Breast epithelium (tissue), 4 donors: ENCODE results near the gene TMEM63B. TPM values are rescaled to one million over a fixed set of nuclear protein-coding genes. Genes with fewer than 3 reads are reported as not detected.

Experiments
- DNase-seq, 2 donors: peaks; one replicate each; pipeline ENCODE4 v3.0.0-alpha.2; 2019; ENCODE audit warnings: low spot score in 2 of 2
- H3K27ac ChIP-seq, 2 donors: fragments of 200-600 bp; sonication (generic) in 1 of 2; one replicate each; pipeline ENCODE4 v1.5.1; 2016 to 2019; ENCODE audit warnings: mild to moderate bottlenecking in 1 of 2
- H3K27me3 ChIP-seq, 2 donors: fragments of 200-600 bp; sonication (generic) in 1 of 2; one replicate each; pipeline versions ENCODE4 v1.5.1 to v1.6.0; 2017 to 2019; ENCODE audit warnings: control low read depth in 1 of 2, mild to moderate bottlenecking in 1 of 2
- H3K36me3 ChIP-seq: fragments of 200-600 bp; one replicate; pipeline ENCODE4 v1.5.1; 2019
- H3K4me1 ChIP-seq, 2 donors: fragments of 200-600 bp; sonication (generic); one replicate each; pipeline ENCODE4 v1.5.1; 2016 to 2019; ENCODE audit warnings: control low read depth in 1 of 2
- H3K4me3 ChIP-seq, 3 donors: fragments of 200-600 bp; sonication (generic); 1 replicate in 2 of 3; 2 replicates in 1 of 3; pipeline ENCODE4 v1.5.1; 2016 to 2019; ENCODE audit warnings: mild to moderate bottlenecking in 3 of 3, moderate library complexity in 2 of 3
- H3K9me3 ChIP-seq, 2 donors: fragments of 200-600 bp; sonication (generic) in 1 of 2; one replicate each; pipeline ENCODE4 v1.5.1; 2016 to 2019; ENCODE audit warnings: control low read depth in 1 of 2
- POLR2A ChIP-seq: fragments of 450-650 bp; IDR thresholded peaks from one replicate; pipeline ENCODE4 v1.6.1; 2016; ENCODE audit warnings: antibody characterized with exemption, mild to moderate bottlenecking, moderate library complexity
- POLR2AphosphoS5 ChIP-seq, 3 donors: sonication (generic); formaldehyde crosslinking; IDR thresholded peaks; one replicate each; pipeline ENCODE4 v1.6.1; 2017; ENCODE audit warnings: antibody characterized with exemption in 3 of 3
- intact Hi-C: fragments of 100-400 bp; cut with DNase I; formaldehyde crosslinking; loops from one replicate; pipeline ENCODE4 v1.15.1; 2023; ENCODE audit warnings: low total_unique reads
- total RNA-seq, 3 donors: library from RNA; depleted of rRNA; stranded (reverse); fragments of >200 nt; gene quantifications; one replicate each; pipeline ENCODE4 v1.1.0, GENCODE V29; 2016
- TF ChIP-seq, protein P1 (sequence below), 3 donors: fragments of 450-650 bp; IDR thresholded peaks; one replicate each; pipeline ENCODE4 v1.5.1; 2016 to 2017; ENCODE audit warnings: antibody characterized with exemption in 3 of 3, mild to moderate bottlenecking in 3 of 3, moderate library complexity in 3 of 3

Gene TMEM63B
- total RNA-seq, 3 donors from 2014 or later, result 16.7 to 21.8 (median 18.9) TPM

DNA sequence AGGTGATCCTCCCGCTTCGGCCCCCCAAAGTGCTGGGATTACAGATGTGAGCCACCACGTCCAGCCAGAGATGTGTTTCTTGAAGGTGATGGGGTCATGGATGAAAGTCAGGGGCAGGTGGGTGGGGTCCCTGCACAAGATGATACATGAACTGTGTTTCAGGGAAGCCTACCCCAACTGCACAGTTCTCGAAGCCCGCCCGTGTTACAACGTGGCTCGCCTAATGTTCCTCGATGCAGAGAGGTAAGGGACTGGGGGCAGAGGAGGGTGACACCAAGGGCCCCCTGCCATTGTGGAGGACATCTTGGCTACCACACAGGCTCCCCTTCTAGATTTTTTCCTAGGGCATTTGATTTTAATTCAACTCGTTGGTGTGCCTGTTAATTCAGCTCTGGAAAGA, 19.3 kb downstream of the TMEM63B start:
- H3K4me1 ChIP-seq, result no peaks in the 10 kb centered on the region
- no peaks in the 10 kb centered on the region for H3K9me3 ChIP-seq
- no peak for DNase-seq
- intact Hi-C loops, result no loop called here
- no peaks in the 10 kb centered on the region for H3K27me3 ChIP-seq
- no peak overlapping the region for H3K27ac ChIP-seq
- no peak overlapping the region for H3K4me3 ChIP-seq
- TF ChIP-seq POLR2A, result no peak
- TF ChIP-seq, protein P1, sequence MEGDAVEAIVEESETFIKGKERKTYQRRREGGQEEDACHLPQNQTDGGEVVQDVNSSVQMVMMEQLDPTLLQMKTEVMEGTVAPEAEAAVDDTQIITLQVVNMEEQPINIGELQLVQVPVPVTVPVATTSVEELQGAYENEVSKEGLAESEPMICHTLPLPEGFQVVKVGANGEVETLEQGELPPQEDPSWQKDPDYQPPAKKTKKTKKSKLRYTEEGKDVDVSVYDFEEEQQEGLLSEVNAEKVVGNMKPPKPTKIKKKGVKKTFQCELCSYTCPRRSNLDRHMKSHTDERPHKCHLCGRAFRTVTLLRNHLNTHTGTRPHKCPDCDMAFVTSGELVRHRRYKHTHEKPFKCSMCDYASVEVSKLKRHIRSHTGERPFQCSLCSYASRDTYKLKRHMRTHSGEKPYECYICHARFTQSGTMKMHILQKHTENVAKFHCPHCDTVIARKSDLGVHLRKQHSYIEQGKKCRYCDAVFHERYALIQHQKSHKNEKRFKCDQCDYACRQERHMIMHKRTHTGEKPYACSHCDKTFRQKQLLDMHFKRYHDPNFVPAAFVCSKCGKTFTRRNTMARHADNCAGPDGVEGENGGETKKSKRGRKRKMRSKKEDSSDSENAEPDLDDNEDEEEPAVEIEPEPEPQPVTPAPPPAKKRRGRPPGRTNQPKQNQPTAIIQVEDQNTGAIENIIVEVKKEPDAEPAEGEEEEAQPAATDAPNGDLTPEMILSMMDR (IDR thresholded peaks at IDR 0.05), result no peak
- TF ChIP-seq POLR2AphosphoS5 (IDR thresholded peaks at IDR 0.05), result no peak
- H3K36me3 ChIP-seq, result peaks cover 6% of the 10 kb centered on the region

DNA sequence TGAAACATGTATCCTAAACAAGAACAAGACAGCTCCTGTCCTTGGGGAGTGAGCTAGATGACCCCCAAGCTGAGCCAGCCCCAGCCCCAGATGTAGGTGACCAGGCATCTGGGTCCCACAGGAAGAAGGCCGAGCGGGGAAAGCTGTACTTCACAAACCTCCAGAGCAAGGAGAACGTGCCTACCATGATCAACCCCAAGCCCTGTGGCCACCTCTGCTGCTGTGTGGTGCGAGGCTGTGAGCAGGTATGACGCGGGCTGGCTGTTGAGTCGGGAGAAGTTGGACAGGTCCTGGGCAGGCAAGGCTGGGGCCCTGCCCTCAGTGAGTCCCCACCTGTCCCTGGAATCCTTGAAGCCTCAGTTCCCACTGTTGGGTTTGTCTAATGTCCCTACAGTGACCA, 19.9 kb downstream of the TMEM63B start:
- Histone ChIP-seq H3K9me3 (no peaks in the 10 kb centered on the region), H3K4me3 (no peak overlapping the region), H3K36me3 (peaks cover 6% of the 10 kb centered on the region), H3K27ac (no peak overlapping the region), H3K4me1 (no peaks in the 10 kb centered on the region), H3K27me3 (no peaks in the 10 kb centered on the region)
- TF ChIP-seq POLR2A, result no peak
- no peak for TF ChIP-seq POLR2AphosphoS5 (IDR thresholded peaks at IDR 0.05)
- TF ChIP-seq, protein P1 (IDR thresholded peaks at IDR 0.05), result no peak
- no peak for DNase-seq
- intact Hi-C loops, result no loop called here

DNA sequence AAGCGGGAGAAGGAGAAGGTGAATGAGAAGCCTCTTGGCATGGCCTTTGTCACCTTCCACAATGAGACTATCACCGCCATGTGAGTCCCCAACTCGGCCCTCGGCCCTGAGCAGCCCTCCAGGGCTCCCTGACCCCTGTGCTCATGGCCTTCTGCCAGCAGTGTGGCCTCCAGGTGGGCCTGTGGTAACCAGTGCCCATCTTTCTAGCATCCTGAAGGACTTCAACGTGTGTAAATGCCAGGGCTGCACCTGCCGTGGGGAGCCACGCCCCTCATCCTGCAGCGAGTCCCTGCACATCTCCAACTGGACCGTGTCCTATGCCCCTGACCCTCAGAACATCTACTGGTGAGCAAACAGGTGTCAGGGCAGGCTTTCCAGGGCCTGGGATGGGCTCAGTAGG, 21.0 kb downstream of the TMEM63B start:
- Histone ChIP-seq H3K27me3 (no peaks in the 10 kb centered on the region), H3K36me3 (peaks cover 6% of the 10 kb centered on the region), H3K27ac (no peak overlapping the region), H3K4me3 (no peak overlapping the region), H3K9me3 (no peaks in the 10 kb centered on the region), H3K4me1 (no peaks in the 10 kb centered on the region)
- DNase-seq, result no peak
- intact Hi-C loops, result no loop called here
- TF ChIP-seq, protein P1 (IDR thresholded peaks at IDR 0.05), result no peak
- TF ChIP-seq POLR2A, result no peak
- TF ChIP-seq POLR2AphosphoS5 (IDR thresholded peaks at IDR 0.05), result no peak

DNA sequence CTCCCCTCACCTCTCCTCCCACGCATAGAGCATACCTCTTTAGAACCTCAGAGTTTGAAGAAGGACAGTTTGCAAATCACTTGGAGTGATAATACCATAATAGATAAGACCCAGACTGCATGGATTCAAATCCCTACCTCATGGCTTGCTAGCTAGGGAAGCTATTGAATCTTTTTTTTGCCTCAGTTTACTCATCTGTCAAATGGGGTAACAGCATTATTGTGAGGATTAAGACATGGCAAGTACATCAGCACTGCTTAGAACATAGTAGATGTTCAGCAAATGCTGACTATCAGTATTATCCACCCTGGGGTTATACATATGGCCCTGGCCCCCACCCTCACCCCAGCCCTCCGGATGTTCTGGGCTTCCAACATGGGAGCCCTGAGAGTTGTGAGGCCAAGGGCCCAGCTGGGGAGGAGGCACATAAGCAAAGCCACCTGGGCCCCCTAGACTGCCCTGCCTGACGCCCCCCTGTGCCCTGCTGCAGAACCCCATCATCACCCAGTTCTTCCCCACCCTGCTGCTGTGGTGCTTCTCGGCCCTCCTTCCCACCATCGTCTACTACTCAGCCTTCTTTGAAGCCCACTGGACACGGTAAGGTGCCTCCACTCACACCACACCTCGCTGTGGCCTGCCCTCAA, 22.1 kb downstream of the TMEM63B start:
- Histone ChIP-seq H3K4me1 (no peaks in the 10 kb centered on the region), H3K36me3 (peaks cover 6% of the 10 kb centered on the region), H3K4me3 (no peak overlapping the region), H3K27me3 (no peaks in the 10 kb centered on the region), H3K9me3 (no peaks in the 10 kb centered on the region), H3K27ac (no peak overlapping the region)
- DNase-seq, result no peak
- TF ChIP-seq POLR2AphosphoS5 (IDR thresholded peaks at IDR 0.05) (no peak), POLR2A (no peak)
- TF ChIP-seq, protein P1 (IDR thresholded peaks at IDR 0.05), result no peak
- intact Hi-C loops, result loop anchor here (2.0 kb wide), 1 partner anchor 53 kb away; no protein-coding TSS in a partner anchor

DNA sequence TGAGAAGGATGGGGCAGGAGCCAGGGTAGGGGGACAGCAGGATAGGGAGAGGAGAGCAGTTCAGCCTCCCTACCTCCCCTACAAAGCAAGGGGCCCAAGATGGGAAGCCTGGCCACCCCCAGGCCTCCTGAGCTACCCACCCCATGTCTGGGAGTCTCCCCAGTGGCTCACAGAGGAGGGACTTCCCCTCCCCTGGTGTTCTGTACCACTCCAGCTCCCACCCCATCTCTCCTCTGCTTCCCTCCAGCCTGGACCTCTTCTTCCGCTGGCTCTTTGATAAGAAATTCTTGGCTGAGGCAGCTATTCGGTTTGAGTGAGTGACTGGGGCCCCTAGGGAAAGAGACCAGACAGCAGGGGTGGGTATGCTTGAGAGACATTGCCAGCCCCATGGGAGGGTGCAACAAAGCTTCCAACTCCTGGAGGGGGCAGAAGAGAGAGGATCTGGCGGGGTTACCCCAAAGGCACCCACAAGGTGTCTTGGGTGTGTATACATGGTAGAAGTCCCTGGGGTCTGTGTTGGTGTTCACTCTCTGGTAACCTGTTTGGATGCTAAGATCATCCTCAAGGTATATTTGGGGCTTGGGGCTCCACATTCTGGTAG, 23.1 kb downstream of the TMEM63B start:
- H3K27me3 ChIP-seq, result no peaks in the 10 kb centered on the region
- intact Hi-C loops, result loop anchor here (2.0 kb wide), 1 partner anchor 54 kb away; no protein-coding TSS in a partner anchor
- H3K4me1 ChIP-seq, result no peaks in the 10 kb centered on the region
- TF ChIP-seq POLR2A (no peak), POLR2AphosphoS5 (IDR thresholded peaks at IDR 0.05) (no peak)
- TF ChIP-seq, protein P1 (IDR thresholded peaks at IDR 0.05), result no peak
- DNase-seq, result no peak
- H3K27ac ChIP-seq, result no peak overlapping the region
- H3K36me3 ChIP-seq, result peaks cover 6% of the 10 kb centered on the region
- no peak overlapping the region for H3K4me3 ChIP-seq
- no peaks in the 10 kb centered on the region for H3K9me3 ChIP-seq
